ENCODE measurements around the gene BBOF1.

BBOF1 gene

DNA sequence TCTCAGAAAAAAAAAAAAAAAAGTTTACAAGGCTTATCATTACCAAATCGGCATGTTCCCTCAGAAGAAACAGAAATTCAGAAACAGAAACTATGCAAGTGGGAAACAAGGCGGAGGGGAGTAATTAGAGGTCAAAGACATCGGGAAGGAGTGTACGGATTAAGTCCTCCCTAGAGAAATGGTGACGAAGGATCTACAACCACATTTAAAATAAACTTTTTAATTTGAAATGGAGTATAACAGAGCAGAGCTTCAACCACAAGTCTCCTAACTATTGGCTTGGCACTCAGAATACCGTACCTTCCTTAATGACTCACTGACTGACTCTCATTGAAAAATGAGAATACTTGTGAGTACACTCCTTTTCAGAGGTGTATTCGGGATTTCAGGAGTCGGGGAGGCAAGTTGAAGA lies 969 bp upstream of the BBOF1 start:
- H3K27ac Mint-ChIP-seq: peak overlapping the region; percentile 89
- H3K27me3 Mint-ChIP-seq (ENCODE audit: low read depth, poor library complexity): no peaks in the 10 kb centered on the region

GRCh38 chr14:74019408-74020137 lies 424 bp downstream of the BBOF1 start:
- no peaks in the 10 kb centered on the region for H3K36me3 Mint-ChIP-seq (ENCODE audit: low read depth)
- H3K9me3 Mint-ChIP-seq: no peaks in the 10 kb centered on the region
- DNase-seq: no peak
- peak overlapping the region; percentile 83 for H3K27ac Mint-ChIP-seq
- H3K4me3 Mint-ChIP-seq: peak overlapping the region; percentile 92
- H3K4me1 Mint-ChIP-seq: peaks cover 17% of the 10 kb centered on the region
- TF ChIP-seq, protein P1, sequence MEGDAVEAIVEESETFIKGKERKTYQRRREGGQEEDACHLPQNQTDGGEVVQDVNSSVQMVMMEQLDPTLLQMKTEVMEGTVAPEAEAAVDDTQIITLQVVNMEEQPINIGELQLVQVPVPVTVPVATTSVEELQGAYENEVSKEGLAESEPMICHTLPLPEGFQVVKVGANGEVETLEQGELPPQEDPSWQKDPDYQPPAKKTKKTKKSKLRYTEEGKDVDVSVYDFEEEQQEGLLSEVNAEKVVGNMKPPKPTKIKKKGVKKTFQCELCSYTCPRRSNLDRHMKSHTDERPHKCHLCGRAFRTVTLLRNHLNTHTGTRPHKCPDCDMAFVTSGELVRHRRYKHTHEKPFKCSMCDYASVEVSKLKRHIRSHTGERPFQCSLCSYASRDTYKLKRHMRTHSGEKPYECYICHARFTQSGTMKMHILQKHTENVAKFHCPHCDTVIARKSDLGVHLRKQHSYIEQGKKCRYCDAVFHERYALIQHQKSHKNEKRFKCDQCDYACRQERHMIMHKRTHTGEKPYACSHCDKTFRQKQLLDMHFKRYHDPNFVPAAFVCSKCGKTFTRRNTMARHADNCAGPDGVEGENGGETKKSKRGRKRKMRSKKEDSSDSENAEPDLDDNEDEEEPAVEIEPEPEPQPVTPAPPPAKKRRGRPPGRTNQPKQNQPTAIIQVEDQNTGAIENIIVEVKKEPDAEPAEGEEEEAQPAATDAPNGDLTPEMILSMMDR (IDR thresholded peaks at IDR 0.05): no peak
- peaks cover 2% of the 10 kb centered on the region for H3K27me3 Mint-ChIP-seq (ENCODE audit: low read depth, poor library complexity)

More for the DNA sequence above, 969 bp upstream of the BBOF1 start:
- peaks cover 17% of the 10 kb centered on the region for H3K4me1 Mint-ChIP-seq
- no peak for DNase-seq
- H3K4me3 Mint-ChIP-seq: peak overlapping the region; percentile 92
- TF ChIP-seq, protein P1 (IDR thresholded peaks at IDR 0.05): no peak
- H3K9me3 Mint-ChIP-seq: no peaks in the 10 kb centered on the region
- H3K36me3 Mint-ChIP-seq (ENCODE audit: low read depth): no peaks in the 10 kb centered on the region

DNA sequence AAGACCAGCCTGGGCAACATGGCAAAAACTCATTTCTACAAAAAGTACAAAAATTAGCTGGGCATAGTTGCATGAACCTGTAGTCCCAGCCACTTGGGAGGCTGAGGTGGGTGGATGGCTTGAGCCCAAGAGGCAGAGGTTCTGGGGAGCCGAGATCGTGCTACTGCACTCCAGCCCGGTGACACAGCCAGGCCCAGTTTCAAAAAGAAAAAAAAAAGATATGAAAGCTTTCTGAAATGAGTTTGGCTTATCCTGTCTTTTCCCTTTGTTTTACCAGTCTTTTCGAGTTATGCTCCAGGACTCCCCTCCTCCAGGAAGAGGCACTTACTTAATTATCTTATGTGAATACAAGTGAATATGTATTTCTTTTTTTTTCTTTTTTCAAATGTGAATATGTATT lies 3.2 kb downstream of the BBOF1 start:
- no peaks in the 10 kb centered on the region for H3K36me3 Mint-ChIP-seq (ENCODE audit: low read depth)
- DNase-seq: no peak
- H3K9me3 Mint-ChIP-seq: no peaks in the 10 kb centered on the region
- H3K27ac Mint-ChIP-seq: no peak overlapping the region
- TF ChIP-seq, protein P1 (IDR thresholded peaks at IDR 0.05): no peak
- peaks cover 17% of the 10 kb centered on the region for H3K4me1 Mint-ChIP-seq
- no peak overlapping the region for H3K4me3 Mint-ChIP-seq
- H3K27me3 Mint-ChIP-seq (ENCODE audit: low read depth, poor library complexity): peaks cover 3% of the 10 kb centered on the region

GRCh38 chr14:74029136-74029535 lies 10.0 kb downstream of the BBOF1 start:
- no peak for DNase-seq
- TF ChIP-seq, protein P1 (IDR thresholded peaks at IDR 0.05): no peak
- Mint-ChIP-seq H3K4me1 (no peaks in the 10 kb centered on the region), H3K4me3 (no peak overlapping the region), H3K27ac (no peak overlapping the region), H3K27me3 (ENCODE audit: low read depth, poor library complexity) (peaks cover 8% of the 10 kb centered on the region), H3K36me3 (ENCODE audit: low read depth) (no peaks in the 10 kb centered on the region), H3K9me3 (no peaks in the 10 kb centered on the region)

GRCh38 chr14:74034572-74034971 lies 15.4 kb downstream of the BBOF1 start:
- DNase-seq: no peak
- Mint-ChIP-seq H3K27ac (no peak overlapping the region), H3K9me3 (no peaks in the 10 kb centered on the region), H3K4me1 (no peaks in the 10 kb centered on the region), H3K4me3 (no peak overlapping the region), H3K27me3 (ENCODE audit: low read depth, poor library complexity) (no peaks in the 10 kb centered on the region), H3K36me3 (ENCODE audit: low read depth) (no peaks in the 10 kb centered on the region)
- TF ChIP-seq, protein P1 (IDR thresholded peaks at IDR 0.05): no peak

GRCh38 chr14:74035556-74035955 lies 16.4 kb downstream of the BBOF1 start:
- Mint-ChIP-seq H3K4me3 (no peak overlapping the region), H3K27ac (no peak overlapping the region), H3K36me3 (ENCODE audit: low read depth) (no peaks in the 10 kb centered on the region), H3K4me1 (no peaks in the 10 kb centered on the region), H3K27me3 (ENCODE audit: low read depth, poor library complexity) (no peaks in the 10 kb centered on the region), H3K9me3 (no peaks in the 10 kb centered on the region)
- no peak for DNase-seq
- TF ChIP-seq, protein P1 (IDR thresholded peaks at IDR 0.05): no peak
